ENCODE measurements around the gene PRPSAP1.

PRPSAP1 gene

GRCh38 chr17:76304226-76305134 is 49.2 kb downstream of the PRPSAP1 start:
- no peaks in the 10 kb centered on the region for H3K9me3 ChIP-seq (ENCODE audit: insufficient read depth, low read depth, low read length)
- no peak overlapping the region for H3K27ac ChIP-seq (ENCODE audit: low read length)
- 0 out of 2 replicates have a peak, but pooled peaks cover 3% of the 10 kb centered on the region for H3K36me3 ChIP-seq (ENCODE audit: insufficient read depth, low read depth, low read length)
- H3K27me3 ChIP-seq (ENCODE audit: insufficient read depth, low read length) = no peaks in the 10 kb centered on the region
- no peak overlapping the region for H3K9ac ChIP-seq (ENCODE audit: low read depth, low read length)
- H3K4me3 ChIP-seq (ENCODE audit: low read length) = no peak overlapping the region
- H3K4me1 ChIP-seq (ENCODE audit: insufficient read depth, low read length) = no peaks in the 10 kb centered on the region

GRCh38 chr17:76297436-76297835 is 56.3 kb downstream of the PRPSAP1 start:
- Histone ChIP-seq H3K36me3 (ENCODE audit: insufficient read depth, low read depth, low read length) (peaks cover 5% of the 10 kb centered on the region; the same call in 1 of the 2 replicates), H3K4me3 (ENCODE audit: low read length) (no peak overlapping the region), H3K9ac (ENCODE audit: low read depth, low read length) (no peak overlapping the region), H3K9me3 (ENCODE audit: insufficient read depth, low read depth, low read length) (no peaks in the 10 kb centered on the region), H3K27me3 (ENCODE audit: insufficient read depth, low read length) (no peaks in the 10 kb centered on the region), H3K27ac (ENCODE audit: low read length) (no peak overlapping the region), H3K4me1 (ENCODE audit: insufficient read depth, low read length) (no peaks in the 10 kb centered on the region)

GRCh38 chr17:76296889-76297288 is 56.8 kb downstream of the PRPSAP1 start:
- no peaks in the 10 kb centered on the region for H3K4me1 ChIP-seq (ENCODE audit: insufficient read depth, low read length)

GRCh38 chr17:76296186-76296585 is 57.5 kb downstream of the PRPSAP1 start:
- Histone ChIP-seq H3K27ac (ENCODE audit: low read length) (no peak overlapping the region), H3K27me3 (ENCODE audit: insufficient read depth, low read length) (no peaks in the 10 kb centered on the region)

More at GRCh38 chr17:76296889-76297288, 56.8 kb downstream of the PRPSAP1 start:
- Histone ChIP-seq H3K4me3 (ENCODE audit: low read length) (no peak overlapping the region), H3K9ac (ENCODE audit: low read depth, low read length) (no peak overlapping the region), H3K36me3 (ENCODE audit: insufficient read depth, low read depth, low read length) (peaks cover 5% of the 10 kb centered on the region; the same call in 1 of the 2 replicates), H3K27ac (ENCODE audit: low read length) (no peak overlapping the region), H3K27me3 (ENCODE audit: insufficient read depth, low read length) (no peaks in the 10 kb centered on the region), H3K9me3 (ENCODE audit: insufficient read depth, low read depth, low read length) (no peaks in the 10 kb centered on the region)

GRCh38 chr17:76293106-76293505 is 60.6 kb downstream of the PRPSAP1 start:
- H3K9ac ChIP-seq (ENCODE audit: low read depth, low read length) = no peak overlapping the region
- H3K36me3 ChIP-seq (ENCODE audit: insufficient read depth, low read depth, low read length) = peaks cover 11% of the 10 kb centered on the region; the same call in 1 of the 2 replicates
- H3K4me3 ChIP-seq (ENCODE audit: low read length) = no peak overlapping the region
- no peaks in the 10 kb centered on the region for H3K27me3 ChIP-seq (ENCODE audit: insufficient read depth, low read length)
- H3K9me3 ChIP-seq (ENCODE audit: insufficient read depth, low read depth, low read length) = no peaks in the 10 kb centered on the region
- no peak overlapping the region for H3K27ac ChIP-seq (ENCODE audit: low read length)
- H3K4me1 ChIP-seq (ENCODE audit: insufficient read depth, low read length) = no peaks in the 10 kb centered on the region

More at GRCh38 chr17:76296186-76296585, 57.5 kb downstream of the PRPSAP1 start:
- no peaks in the 10 kb centered on the region for H3K4me1 ChIP-seq (ENCODE audit: insufficient read depth, low read length)
- H3K4me3 ChIP-seq (ENCODE audit: low read length) = no peak overlapping the region
- H3K9ac ChIP-seq (ENCODE audit: low read depth, low read length) = no peak overlapping the region
- H3K36me3 ChIP-seq (ENCODE audit: insufficient read depth, low read depth, low read length) = peaks cover 6% of the 10 kb centered on the region; the same call in 1 of the 2 replicates
- H3K9me3 ChIP-seq (ENCODE audit: insufficient read depth, low read depth, low read length) = no peaks in the 10 kb centered on the region

- Histone ChIP-seq H3K27ac (ENCODE audit: low read length) (no peak overlapping the region), H3K9me3 (ENCODE audit: insufficient read depth, low read depth, low read length) (no peaks in the 10 kb centered on the region), H3K36me3 (ENCODE audit: insufficient read depth, low read depth, low read length) (peaks cover 11% of the 10 kb centered on the region; the same call in 1 of the 2 replicates), H3K4me3 (ENCODE audit: low read length) (no peak overlapping the region), H3K27me3 (ENCODE audit: insufficient read depth, low read length) (no peaks in the 10 kb centered on the region), H3K4me1 (ENCODE audit: insufficient read depth, low read length) (no peaks in the 10 kb centered on the region), H3K9ac (ENCODE audit: low read depth, low read length) (no peak overlapping the region)
Observed at GRCh38 chr17:76292567-76292966, 61.1 kb downstream of the PRPSAP1 start.

- Histone ChIP-seq H3K4me3 (ENCODE audit: low read length) (no peak overlapping the region), H3K9me3 (ENCODE audit: insufficient read depth, low read depth, low read length) (no peaks in the 10 kb centered on the region), H3K9ac (ENCODE audit: low read depth, low read length) (no peak overlapping the region), H3K4me1 (ENCODE audit: insufficient read depth, low read length) (no peaks in the 10 kb centered on the region), H3K27me3 (ENCODE audit: insufficient read depth, low read length) (no peaks in the 10 kb centered on the region), H3K36me3 (ENCODE audit: insufficient read depth, low read depth, low read length) (no peaks in the 10 kb centered on the region), H3K27ac (ENCODE audit: low read length) (no peak overlapping the region)
Observed at GRCh38 chr17:76281573-76282371, 71.9 kb downstream of the PRPSAP1 start.

GRCh38 chr17:76280650-76281049 is 73.1 kb downstream of the PRPSAP1 start:
- H3K9ac ChIP-seq (ENCODE audit: low read depth, low read length) = no peak overlapping the region
- H3K4me3 ChIP-seq (ENCODE audit: low read length) = no peak overlapping the region
- H3K27me3 ChIP-seq (ENCODE audit: insufficient read depth, low read length) = no peaks in the 10 kb centered on the region
- no peaks in the 10 kb centered on the region for H3K9me3 ChIP-seq (ENCODE audit: insufficient read depth, low read depth, low read length)
- no peaks in the 10 kb centered on the region for H3K4me1 ChIP-seq (ENCODE audit: insufficient read depth, low read length)
- H3K27ac ChIP-seq (ENCODE audit: low read length) = no peak overlapping the region
- H3K36me3 ChIP-seq (ENCODE audit: insufficient read depth, low read depth, low read length) = no peaks in the 10 kb centered on the region

- H3K27ac ChIP-seq (ENCODE audit: low read length) = no peak overlapping the region
- H3K36me3 ChIP-seq (ENCODE audit: insufficient read depth, low read depth, low read length) = no peaks in the 10 kb centered on the region
- H3K9ac ChIP-seq (ENCODE audit: low read depth, low read length) = no peak overlapping the region
- no peaks in the 10 kb centered on the region for H3K27me3 ChIP-seq (ENCODE audit: insufficient read depth, low read length)
- no peak overlapping the region for H3K4me3 ChIP-seq (ENCODE audit: low read length)
- H3K9me3 ChIP-seq (ENCODE audit: insufficient read depth, low read depth, low read length) = no peaks in the 10 kb centered on the region
- H3K4me1 ChIP-seq (ENCODE audit: insufficient read depth, low read length) = no peaks in the 10 kb centered on the region
Observed at GRCh38 chr17:76279742-76280287, 73.9 kb downstream of the PRPSAP1 start.

- no peak overlapping the region for H3K9ac ChIP-seq (ENCODE audit: low read depth, low read length)
- no peaks in the 10 kb centered on the region for H3K27me3 ChIP-seq (ENCODE audit: insufficient read depth, low read length)
- no peaks in the 10 kb centered on the region for H3K36me3 ChIP-seq (ENCODE audit: insufficient read depth, low read depth, low read length)
- H3K9me3 ChIP-seq (ENCODE audit: insufficient read depth, low read depth, low read length) = no peaks in the 10 kb centered on the region
- H3K4me1 ChIP-seq (ENCODE audit: insufficient read depth, low read length) = no peaks in the 10 kb centered on the region
- H3K27ac ChIP-seq (ENCODE audit: low read length) = no peak overlapping the region
- no peak overlapping the region for H3K4me3 ChIP-seq (ENCODE audit: low read length)
Observed at GRCh38 chr17:76278952-76279741, 74.6 kb downstream of the PRPSAP1 start.
